DMS 273 treated with DMSO at 0.1 percent for 48 hours (cell line): ENCODE data around the gene GARIN3.
"Not testable (repeated sequence)": the region's sequence is repeated elsewhere in the genome, so short reads cannot be mapped to it uniquely, and the experiment has no call there.

Experiments used
- DNase-seq: peaks from one replicate; lab custom pipeline; 2025; lab: John Stamatoyannopoulos, UW

Gene GARIN3

GRCh38 chr5:157166214-157167213 lies at the start of gene GARIN3:
TSS of gene GARIN3 (minus strand) at chr5:157166264. CDS start at chr5:157166168, 96 bp downstream.
- DNase-seq: no peak

GRCh38 chr5:157215514-157216167 lies 49.6 kb upstream of the GARIN3 start:
- no peak for DNase-seq

GRCh38 chr5:157214861-157215513 lies 48.9 kb upstream of the GARIN3 start:
- DNase-seq: no peak

- DNase-seq: no peak
These were observed 48.4 kb upstream of the GARIN3 start for GRCh38 chr5:157214415-157214814.

- DNase-seq: no peak
These were observed 47.6 kb upstream of the GARIN3 start for GRCh38 chr5:157213527-157214243.

- no peak for DNase-seq
These were observed 46.2 kb upstream of the GARIN3 start for GRCh38 chr5:157212307-157212706.

DNA sequence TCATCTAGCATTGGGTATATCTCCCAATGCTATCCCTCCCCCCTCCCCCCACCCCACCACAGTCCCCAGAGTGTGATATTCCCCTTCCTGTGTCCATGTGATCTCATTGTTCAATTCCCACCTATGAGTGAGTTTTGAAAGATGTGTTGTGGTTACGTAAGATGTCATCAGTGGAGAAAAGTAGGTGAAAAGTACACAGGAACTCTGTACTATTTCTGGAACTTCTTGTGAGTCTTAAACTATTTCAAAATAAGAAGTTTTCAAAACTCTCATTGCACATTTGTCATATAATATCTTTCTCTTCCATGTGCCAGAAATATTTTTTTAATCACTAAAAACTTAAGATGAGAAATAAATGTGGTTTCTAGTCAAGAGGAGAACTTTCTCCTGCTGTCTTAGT lies 44.6 kb upstream of the GARIN3 start:
- not testable (repeated sequence) for DNase-seq

DNA sequence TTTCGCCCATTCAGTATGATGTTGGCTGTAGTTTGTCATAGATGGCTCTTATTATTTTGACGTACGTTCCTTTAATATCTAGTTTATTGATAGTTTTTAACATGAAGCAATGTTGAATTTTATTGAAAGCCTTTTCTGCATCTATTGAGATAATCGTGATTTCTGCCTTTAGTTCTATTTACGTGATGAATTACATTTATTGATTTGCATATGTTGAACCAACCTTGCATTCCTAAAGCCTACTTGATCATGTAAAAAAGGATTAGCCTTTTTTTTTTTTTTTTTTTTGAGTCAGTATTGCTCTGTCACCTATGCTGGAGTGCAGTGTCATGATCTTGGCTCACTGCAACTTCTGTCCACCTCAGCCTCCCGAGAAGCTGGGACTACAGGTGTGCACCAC lies 39.6 kb upstream of the GARIN3 start:
- DNase-seq: no peak

- no peak for DNase-seq
These were observed 38.7 kb upstream of the GARIN3 start for GRCh38 chr5:157204765-157205164.

DNA sequence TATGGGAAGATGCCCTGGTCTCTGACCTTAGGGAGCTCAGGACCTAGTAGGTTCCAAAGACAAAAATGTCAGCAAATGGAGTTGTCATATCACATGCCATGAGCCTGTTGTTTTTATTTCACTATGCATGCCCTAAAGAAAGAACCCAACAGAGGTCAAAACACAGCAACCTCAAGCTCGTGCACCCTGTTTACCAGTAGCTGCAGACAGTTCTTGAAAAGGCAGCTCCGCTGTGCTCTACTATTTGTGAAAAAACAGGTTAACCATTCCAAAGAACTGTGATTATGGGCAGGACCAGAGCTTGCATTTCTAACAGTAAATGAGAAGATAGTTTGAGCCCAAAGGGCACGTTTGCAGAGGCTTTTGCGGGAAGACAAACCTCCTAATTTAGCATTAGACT lies 37.4 kb upstream of the GARIN3 start:
- no peak for DNase-seq

- DNase-seq: no peak
These were observed 35.8 kb upstream of the GARIN3 start for GRCh38 chr5:157201857-157202256.

- no peak for DNase-seq
These were observed 32.4 kb upstream of the GARIN3 start for GRCh38 chr5:157198277-157198986.

- no peak for DNase-seq
These were observed 31.0 kb upstream of the GARIN3 start for GRCh38 chr5:157197086-157197485.

DNA sequence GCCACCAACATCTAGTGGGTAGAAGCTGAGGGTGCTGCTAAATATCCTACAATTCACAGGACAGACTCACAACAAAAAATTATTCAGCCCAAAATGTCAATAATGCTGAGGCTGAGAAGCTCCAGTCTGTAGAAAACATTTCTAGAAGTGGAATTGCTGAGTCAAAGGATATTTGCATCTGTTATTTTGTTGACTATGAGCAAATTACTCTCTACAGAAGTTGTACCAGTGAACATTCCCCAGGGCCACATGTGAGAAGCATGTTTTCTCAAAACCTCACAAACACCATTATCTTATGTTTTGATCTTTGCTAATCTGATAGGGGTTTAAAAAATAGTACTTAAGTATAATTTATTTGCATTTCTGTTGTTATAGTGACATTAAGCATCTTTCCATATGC lies 30.0 kb upstream of the GARIN3 start:
- DNase-seq: no peak

DNA sequence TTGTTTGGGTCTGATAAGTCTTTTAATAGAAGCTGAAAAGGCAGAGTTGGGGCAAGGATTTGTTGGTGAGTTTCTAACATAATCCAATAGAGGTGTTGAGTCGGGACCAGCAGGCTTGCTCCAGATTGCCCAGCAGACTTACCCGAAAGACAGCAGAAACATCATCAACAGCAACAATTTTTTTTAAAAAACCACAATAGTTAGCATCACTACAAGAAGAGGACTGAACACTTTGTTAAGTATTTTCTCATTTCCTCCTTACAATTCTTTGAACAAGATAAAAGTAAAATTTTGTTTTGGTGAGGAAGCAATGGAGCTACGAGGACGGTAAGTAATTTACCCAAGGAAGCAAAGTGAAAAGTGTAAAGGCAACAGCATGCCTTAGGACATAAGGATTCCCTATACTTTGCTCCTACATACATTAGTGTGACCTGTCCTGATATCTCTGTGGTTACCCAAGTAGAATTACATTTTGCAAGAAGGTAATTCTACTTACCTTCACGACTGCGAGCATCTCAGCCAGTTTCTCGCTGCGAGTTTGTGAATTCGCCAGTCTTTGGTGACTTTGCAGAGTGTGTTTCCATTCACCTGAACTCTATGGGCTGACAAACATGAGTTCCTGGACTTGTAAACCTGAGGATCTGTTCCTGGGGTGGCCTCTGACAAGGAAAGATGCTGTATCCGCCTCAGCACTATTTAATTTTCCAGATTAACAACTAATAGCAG lies 27.8 kb upstream of the GARIN3 start:
- DNase-seq: no peak

GRCh38 chr5:157189223-157189622 lies 23.2 kb upstream of the GARIN3 start:
- no peak for DNase-seq

- DNase-seq: no peak
These were observed 22.2 kb upstream of the GARIN3 start for GRCh38 chr5:157188270-157188669.

DNA sequence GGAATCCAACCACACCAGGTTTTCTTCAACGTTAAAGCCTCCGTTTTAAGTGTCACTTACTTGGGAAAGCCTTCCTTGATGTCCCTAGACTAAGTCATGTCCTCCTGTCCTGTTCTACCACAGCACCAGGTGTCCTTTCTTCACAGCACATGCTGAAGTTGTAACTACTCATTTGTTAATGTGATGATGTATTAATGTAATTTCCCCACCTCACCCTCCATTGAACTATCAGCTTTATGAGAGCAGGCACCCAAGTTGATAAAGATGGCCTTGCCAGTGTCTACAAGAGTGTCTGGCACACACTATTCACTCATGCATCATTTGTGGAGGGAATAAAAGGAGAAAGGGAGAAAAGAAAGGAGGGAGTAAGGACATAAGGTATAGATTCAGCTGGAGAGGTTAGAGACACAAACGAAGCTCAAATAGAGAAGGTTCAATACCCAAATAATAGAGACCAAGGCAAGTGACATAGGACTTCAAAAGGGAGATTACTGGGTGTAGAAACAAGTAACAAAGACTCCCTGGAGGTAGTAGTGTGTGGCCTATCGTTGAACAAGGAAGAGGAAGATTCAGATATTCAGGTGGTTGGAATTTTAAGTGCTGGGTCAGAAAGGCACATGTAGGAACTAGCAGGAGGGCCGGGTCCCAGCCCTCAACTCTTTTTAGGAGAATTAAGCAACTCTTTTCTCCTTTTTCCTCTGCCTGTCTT lies 21.1 kb upstream of the GARIN3 start:
- no peak for DNase-seq

DNA sequence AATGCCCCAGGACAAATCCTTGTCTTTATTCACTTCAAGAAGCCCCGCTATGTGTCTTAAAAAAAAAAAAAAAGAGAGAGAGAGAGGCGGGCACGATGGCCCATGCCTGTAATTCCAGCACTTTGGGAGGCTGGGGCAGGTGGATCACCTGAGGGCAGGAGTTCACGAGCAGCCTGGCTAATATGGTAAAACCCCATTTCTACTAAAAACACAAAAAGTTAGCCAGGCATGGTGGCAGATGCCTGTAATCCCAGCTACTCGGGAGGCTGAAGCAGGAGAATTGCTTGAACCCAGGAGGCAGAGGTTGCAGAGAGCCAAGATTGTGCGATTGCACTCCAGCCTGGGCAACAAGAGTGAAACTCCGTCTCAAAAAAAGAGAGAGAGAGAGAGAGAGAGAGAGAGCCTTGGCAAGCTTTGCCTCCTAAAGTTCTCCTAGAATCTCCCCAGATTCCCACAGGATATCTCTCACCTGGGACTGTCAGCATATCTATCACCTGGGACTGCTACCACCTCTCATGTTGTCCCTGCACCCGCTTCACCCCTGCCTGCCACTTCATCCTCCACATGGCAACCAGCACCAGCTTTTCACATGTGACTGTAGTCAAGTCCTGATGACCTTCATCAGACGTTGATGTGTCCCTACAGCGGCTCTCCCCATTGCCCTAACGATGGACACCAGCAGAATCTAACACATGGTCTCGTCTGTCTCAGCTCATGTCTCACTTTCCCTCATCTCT lies 20.4 kb upstream of the GARIN3 start:
- DNase-seq: no peak
